ENCODE data around the gene TMEM236. TPM values are rescaled to one million over a fixed set of nuclear protein-coding genes. Genes with fewer than 3 reads are reported as not detected.

Gene TMEM236
- polyA plus RNA-seq, 1 of the 3 experiments (the other 2 are of a cell fraction) = 0.02 TPM

- Histone ChIP-seq H3K4me1 (ENCODE audit: control insufficient read depth in 1 of 2, insufficient read depth in 2 of 2, low read depth in 1 of 2, low read length in 1 of 2) (peaks cover 0 to 5% of the 10 kb centered on the region in 2 experiments; a peak in 3 of 4 replicates), H3K9ac (no peak overlapping the region), H3F3A (replicated peaks; ENCODE audit: insufficient read depth) (no peaks in the 10 kb centered on the region), H4K20me1 (ENCODE audit: insufficient read depth) (no peaks in the 10 kb centered on the region), H3K4me2 (no peak overlapping the region), H3K9me3 (no peaks in the 10 kb centered on the region), H3K27ac (ENCODE audit: low read depth in 2 of 2, low read length in 1 of 2) (no peak overlapping the region), H3K27me3 (ENCODE audit: insufficient read depth) (no peaks in the 10 kb centered on the region), H3K79me2 (ENCODE audit: insufficient read depth) (no peaks in the 10 kb centered on the region), H3K36me3 (replicated peaks in 1 of 2; ENCODE audit: control insufficient read depth in 1 of 2, insufficient read depth in 2 of 2, low read length in 1 of 2) (no peaks in the 10 kb centered on the region), H2AFZ (ENCODE audit: low read depth) (peak overlapping the region; percentile 47; the same call in 1 of the 2 replicates), H3K4me3 (ENCODE audit: low read depth in 2 of 2, low read length in 1 of 2) (no peak overlapping the region; a peak in 1 of 4 replicates), H3K9me2 (no peaks in the 10 kb centered on the region)
- WGBS (ENCODE audit: low lambda C conversion rate) = 62% methylated on average over 5 of the region's 5 CpGs
- TF ChIP-seq ZBTB33 (IDR thresholded peaks at IDR 0.05; ENCODE audit: borderline replicate concordance, low read depth) (no peak), YY1 (IDR thresholded peaks at IDR 0.05; ENCODE audit: low read depth) (no peak), SMC3 (IDR thresholded peaks at IDR 0.05; ENCODE audit: low read depth, low read length) (peak; percentile 63), RAD21 (IDR thresholded peaks at IDR 0.05; ENCODE audit: low read length) (peak; percentile 76), CTCF (IDR thresholded peaks at IDR 0.05) (peak; percentile 71)
- ChIA-PET CTCF (interaction anchor here (0.8 to 9.4 kb wide), 17 partner anchors 9 to 466 kb away, joined by 3 to 114 read pairs (median 4); no protein-coding TSS in a partner anchor), POLR2A (no interaction called here)
- peak; percentile 32 for DNase-seq
Measured at GRCh38 chr10:17847585-17848296, 95.7 kb downstream of the TMEM236 start.

- H3K27me3 ChIP-seq (ENCODE audit: insufficient read depth) = no peaks in the 10 kb centered on the region
- WGBS (ENCODE audit: low lambda C conversion rate) = 92% methylated on average over 5 of the region's 5 CpGs
- POLR2A ChIA-PET = no interaction called here
Measured at GRCh38 chr10:17848646-17849045, 96.6 kb downstream of the TMEM236 start.

More at GRCh38 chr10:17848646-17849045, 96.6 kb downstream of the TMEM236 start:
- no peak for DNase-seq
- Histone ChIP-seq H2AFZ (ENCODE audit: low read depth) (no peak overlapping the region), H3K4me1 (ENCODE audit: control insufficient read depth in 1 of 2, insufficient read depth in 2 of 2, low read depth in 1 of 2, low read length in 1 of 2) (peaks cover 0 to 5% of the 10 kb centered on the region in 2 experiments; a peak in 3 of 4 replicates), H3K4me2 (no peak overlapping the region), H4K20me1 (ENCODE audit: insufficient read depth) (no peaks in the 10 kb centered on the region), H3K4me3 (ENCODE audit: low read depth in 2 of 2, low read length in 1 of 2) (no peak overlapping the region), H3F3A (replicated peaks; ENCODE audit: insufficient read depth) (no peaks in the 10 kb centered on the region), H3K27ac (ENCODE audit: low read depth in 2 of 2, low read length in 1 of 2) (no peak overlapping the region), H3K79me2 (ENCODE audit: insufficient read depth) (no peaks in the 10 kb centered on the region), H3K9me2 (no peaks in the 10 kb centered on the region), H3K36me3 (replicated peaks in 1 of 2; ENCODE audit: control insufficient read depth in 1 of 2, insufficient read depth in 2 of 2, low read length in 1 of 2) (no peaks in the 10 kb centered on the region), H3K9ac (no peak overlapping the region), H3K9me3 (no peaks in the 10 kb centered on the region)
- TF ChIP-seq TAF1 (IDR thresholded peaks at IDR 0.05; ENCODE audit: borderline replicate concordance, low read depth, low read length) (no peak), USF2 (IDR thresholded peaks at IDR 0.05; ENCODE audit: borderline replicate concordance, low read depth, low read length) (no peak)
- CTCF ChIA-PET = interaction anchor here (0.7 to 9.4 kb wide), 10 partner anchors 8 to 465 kb away, joined by 3 to 114 read pairs (median 6); no protein-coding TSS in a partner anchor

Small RNAs within 50 kb of the gene (small RNA-seq; reads per million reads assigned to genes)
- gene MIR511 = 0 to 3.4 (median 0) reads per million in 7 experiments

Other genes with a start within 250 kb of the TMEM236 start
- gene HACD1, start 134.8 kb upstream of the TMEM236 start, polyA plus RNA-seq (2012; rRNA removed) = 23.9 and 31.7 TPM in 2 replicates
- 19.1 and 23.9 TPM in 2 replicates for gene STAM, start 108.0 kb upstream of the TMEM236 start, polyA plus RNA-seq (2012; rRNA removed)
- gene MRC1, start 57.1 kb downstream of the TMEM236 start, polyA plus RNA-seq (2012; rRNA removed) = not detected in 2 replicates
- gene SLC39A12, start 199.7 kb downstream of the TMEM236 start, polyA plus RNA-seq (2012; rRNA removed) = not detected in 2 replicates

Measured in SK-N-SH (cell line).